Right lobe of liver (tissue), 6 donors: ENCODE measurements around the gene THSD8. TPM values are rescaled to one million over a fixed set of nuclear protein-coding genes. Genes with fewer than 3 reads are reported as not detected.

ENCODE experiments used
- ATAC-seq, 4 donors: fragments of 200-7000 bp; cut with Tn5 transposase; one replicate each; pipeline ENCODE4 v1.9.1; 2020; ENCODE audit warnings: mild to moderate bottlenecking in 4 of 4, moderate library complexity in 4 of 4
- DNase-seq, 3 donors: peaks; one replicate each; pipeline ENCODE4 v3.0.0-alpha.2; 2020
- H3K27ac ChIP-seq, 3 donors: fragments of 200-600 bp; one replicate each; pipeline ENCODE4 v1.8.0; 2022
- H3K27me3 ChIP-seq, 2 donors: fragments of 200-600 bp; one replicate each; pipeline ENCODE4 v1.8.0; 2022
- H3K36me3 ChIP-seq, 4 donors: fragments of 200-600 bp; sonication (generic) in 1 of 4; one replicate each; pipeline versions ENCODE4 v1.5.1 to v1.8.0; 2017 to 2022; ENCODE audit warnings: control low read depth in 1 of 4
- H3K4me1 ChIP-seq, 4 donors: fragments of 200-600 bp; sonication (generic) in 1 of 4; one replicate each; pipeline versions ENCODE4 v1.5.1 to v1.8.0; 2017 to 2022; ENCODE audit warnings: control low read depth in 1 of 4
- H3K4me3 ChIP-seq, 3 donors: fragments of 200-600 bp; one replicate each; pipeline ENCODE4 v1.8.0; 2022
- H3K9me3 ChIP-seq, 4 donors: fragments of 200-600 bp; sonication (generic) in 1 of 4; one replicate each; pipeline versions ENCODE4 v1.5.1 to v1.8.0; 2017 to 2022; ENCODE audit warnings: control low read depth in 1 of 4
- POLR2A ChIP-seq: fragments of 450-650 bp; IDR thresholded peaks from one replicate; pipeline ENCODE4 v1.6.1; 2017; ENCODE audit warnings: antibody characterized with exemption, mild to moderate bottlenecking
- WGBS: methylation state at CpG from one replicate; pipeline ENCODE4 v1.1.6; 2018; ENCODE audit warnings: low coverage, low lambda C conversion rate; ENCODE audit not compliant: insufficient coverage; ENCODE audit errors: missing lambda C conversion rate; 5-methylcytosine and 5-hydroxymethylcytosine counted together
- intact Hi-C, 2 donors: fragments of 100-400 bp; cut with DNase I; formaldehyde crosslinking; loops; one replicate each; pipeline versions ENCODE4 v1.11.2 to v1.14.1; 2022
- long read RNA-seq: library from polyadenylated mRNA; unstranded; transcript quantifications from one replicate; pipeline ENCODE4 v2.0.0, GENCODE V29; 2019
- total RNA-seq, 6 experiments: library from RNA; depleted of rRNA in 2 of 6; stranded (reverse); fragments of >200 nt in 2 of 6; fragmentation: NEBNext Ultra II Directional in 3 of 6; extraction: Animal tissue kit (Norgen Biotek cat#: 25700) in 3 of 6; gene quantifications; one replicate each; pipeline versions ENCODE4 v1.1.0 to v1.2.4, GENCODE V29; 2016 to 2023
- TF ChIP-seq, protein P1 (sequence below), 4 donors: fragments of 200-600 bp in 3 of 4; fragments of 450-650 bp in 1 of 4; IDR thresholded peaks; one replicate each; pipeline versions ENCODE4 v1.5.1 to v1.8.0; 2016 to 2022; ENCODE audit warnings: antibody characterized with exemption in 4 of 4, mild to moderate bottlenecking in 2 of 4
- donor health status: DM: no; HTN: yes; CAD: no.
- donor health status: DM: no; HTN: no; CAD: no.
- donor health status: DM: no; HTN: no; CAD: no.
- donor health status: DM: no; HTN: yes; CAD: no.
- donor health status: DM: no; HTN: yes; CAD: no.

The THSD8 gene
- 1 to 10 TPM in 3 of 6 experiments, under 1 TPM in 2, not detected in 1; 0.62 to 2.0 (median 1.2) TPM for total RNA-seq
- long read RNA-seq: 0 reads

DNA sequence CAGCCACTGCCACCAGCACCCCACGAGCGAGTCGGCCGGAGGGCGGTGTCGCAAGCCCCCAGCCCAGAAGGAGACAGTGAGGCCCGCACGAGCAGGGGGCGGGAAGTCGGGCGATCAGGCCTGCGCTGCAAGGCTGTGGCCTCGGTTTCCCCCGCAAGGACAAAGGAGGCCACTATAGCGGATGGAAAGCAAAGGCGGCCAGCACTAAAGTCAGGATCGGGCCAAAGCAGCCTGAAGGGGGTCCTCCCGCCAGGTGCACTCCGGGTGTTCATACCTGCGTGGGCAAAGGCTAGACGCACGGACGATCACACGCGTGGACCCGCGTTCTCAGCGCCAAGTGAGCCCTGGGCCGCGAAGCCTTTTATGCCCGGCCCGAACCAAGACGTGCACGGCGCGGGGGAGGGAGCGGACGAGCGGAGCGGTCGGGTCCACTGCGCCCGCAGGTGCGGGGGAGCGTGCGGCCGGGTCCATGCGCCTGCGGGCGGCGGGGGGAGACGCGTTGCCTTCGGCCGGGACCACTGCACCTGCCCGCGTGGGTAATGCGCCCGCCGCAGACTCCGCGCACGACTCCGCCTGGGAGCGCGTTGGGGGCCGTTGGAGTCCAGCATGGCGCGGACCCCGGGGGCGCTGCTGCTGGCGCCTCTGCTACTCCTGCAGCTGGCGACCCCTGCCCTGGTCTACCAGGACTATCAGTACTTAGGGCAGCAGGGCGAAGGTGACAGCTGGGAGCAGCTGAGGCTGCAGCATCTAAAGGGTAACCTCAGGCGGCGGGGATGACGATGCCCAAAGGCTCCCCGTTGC lies at the start of gene THSD8, which contains the start of gene PRDX2:
THSD8 (plus strand) TSS at position 604 of the 801 bp plus-strand sequence; CDS start at position 607, 3 bp downstream.
PRDX2 (minus strand) TSS at position 335 of the 801 bp plus-strand sequence. CDS start 539 bp downstream, outside the sequence.
- peak within 1 kb of the TSS; percentile 89 to 99 (median 92) for H3K4me3 ChIP-seq
- H3K4me1 ChIP-seq: peaks cover 0 to 6% (median 0%) of the 10 kb centered on the region in 4 donors
- H3K9me3 ChIP-seq: no peaks in the 10 kb centered on the region
- 0% methylated on average over 3 of the region's 78 CpGs for WGBS
- H3K36me3 ChIP-seq: peaks cover 0 to 9% (median 3%) of the 10 kb centered on the region in 4 donors
- peak within 1 kb of the TSS; percentile 62 to 64 (median 62) for H3K27ac ChIP-seq
- peak; percentile 96 for TF ChIP-seq POLR2A
- TF ChIP-seq, protein P1, sequence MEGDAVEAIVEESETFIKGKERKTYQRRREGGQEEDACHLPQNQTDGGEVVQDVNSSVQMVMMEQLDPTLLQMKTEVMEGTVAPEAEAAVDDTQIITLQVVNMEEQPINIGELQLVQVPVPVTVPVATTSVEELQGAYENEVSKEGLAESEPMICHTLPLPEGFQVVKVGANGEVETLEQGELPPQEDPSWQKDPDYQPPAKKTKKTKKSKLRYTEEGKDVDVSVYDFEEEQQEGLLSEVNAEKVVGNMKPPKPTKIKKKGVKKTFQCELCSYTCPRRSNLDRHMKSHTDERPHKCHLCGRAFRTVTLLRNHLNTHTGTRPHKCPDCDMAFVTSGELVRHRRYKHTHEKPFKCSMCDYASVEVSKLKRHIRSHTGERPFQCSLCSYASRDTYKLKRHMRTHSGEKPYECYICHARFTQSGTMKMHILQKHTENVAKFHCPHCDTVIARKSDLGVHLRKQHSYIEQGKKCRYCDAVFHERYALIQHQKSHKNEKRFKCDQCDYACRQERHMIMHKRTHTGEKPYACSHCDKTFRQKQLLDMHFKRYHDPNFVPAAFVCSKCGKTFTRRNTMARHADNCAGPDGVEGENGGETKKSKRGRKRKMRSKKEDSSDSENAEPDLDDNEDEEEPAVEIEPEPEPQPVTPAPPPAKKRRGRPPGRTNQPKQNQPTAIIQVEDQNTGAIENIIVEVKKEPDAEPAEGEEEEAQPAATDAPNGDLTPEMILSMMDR (IDR thresholded peaks at IDR 0.05): no peak
- no peaks in the 10 kb centered on the region for H3K27me3 ChIP-seq
- intact Hi-C loops: no loop called here
- DNase-seq (peak; percentile 87 to 88 (median 88)), ATAC-seq (peak; percentile 85 to 93 (median 88))

GRCh38 chr19:12754465-12755196 lies 47.2 kb upstream of the THSD8 start:
- Histone ChIP-seq H3K27me3 (no peaks in the 10 kb centered on the region), H3K4me3 (no peak overlapping the region), H3K27ac (no peak overlapping the region), H3K9me3 (no peaks in the 10 kb centered on the region), H3K4me1 (peaks cover 0 to 11% (median 3%) of the 10 kb centered on the region in 4 donors), H3K36me3 (no peaks in the 10 kb centered on the region)
- TF ChIP-seq, protein P1 (IDR thresholded peaks at IDR 0.05): no peak
- no peak for TF ChIP-seq POLR2A
- WGBS: 59% methylated on average over 10 of the region's 50 CpGs
- intact Hi-C loops: loop anchor here in 1 of 2 donors (10.0 kb wide), 1 partner anchor 50 kb away; no protein-coding TSS in a partner anchor
- DNase-seq: no peak
- no peak for ATAC-seq

GRCh38 chr19:12756150-12756883 lies 45.6 kb upstream of the THSD8 start:
- no peak overlapping the region for H3K27ac ChIP-seq
- H3K4me1 ChIP-seq: peaks cover 0 to 11% (median 3%) of the 10 kb centered on the region in 4 donors
- intact Hi-C loops: loop anchor here in 1 of 2 donors (10.0 kb wide), 1 partner anchor 52 kb away; no protein-coding TSS in a partner anchor
- WGBS: 71% methylated on average over 11 of the region's 19 CpGs
- H3K27me3 ChIP-seq: no peaks in the 10 kb centered on the region
- no peaks in the 10 kb centered on the region for H3K9me3 ChIP-seq
- no peak overlapping the region for H3K4me3 ChIP-seq
- TF ChIP-seq, protein P1 (IDR thresholded peaks at IDR 0.05): no peak
- no peak for TF ChIP-seq POLR2A
- H3K36me3 ChIP-seq: no peaks in the 10 kb centered on the region
- no peak for DNase-seq
- ATAC-seq: no peak
